OCI-LY7 (cell line): ENCODE measurements around the gene LARP1. TPM values are rescaled to one million over a fixed set of nuclear protein-coding genes. Genes with fewer than 3 reads are reported as not detected.
"Not testable (repeated sequence)": the region's sequence is repeated elsewhere in the genome, so short reads cannot be mapped to it uniquely, and the experiment has no call there.

Experiments used
- BruUV-seq: library from RNA; stranded (reverse); fragments of 400-500 nt; replicated peaks from 2 replicates; lab custom pipeline; 2021; lab: Mats Ljungman, UMichigan
- CTCF ChIA-PET: fragments of 300-600 bp; sonication (Branson Sonifier 250); formaldehyde crosslinking; loops from one replicate; lab custom pipeline; 2022; ENCODE audit warnings: antibody characterized with exemption; ENCODE audit not compliant: unreplicated experiment; lab: Charles Lee
- POLR2A ChIA-PET: fragments of 300-600 bp; sonication (Branson Sonifier 250); formaldehyde crosslinking; loops from one replicate; lab custom pipeline; 2022; ENCODE audit warnings: antibody characterized with exemption; lab: Charles Lee
- DNase-seq: peaks from one replicate; pipeline ENCODE4 v3.0.0-alpha.2; 2015; ENCODE audit warnings: low spot score
- H2AFZ ChIP-seq: fragments of 200-600 bp; sonication (generic), shearing (Covaris generic); 2 replicates; pipeline ENCODE4 v1.6.1; 2014; ENCODE audit warnings: mild to moderate bottlenecking, antibody characterized with exemption, low read length, moderate library complexity
- H3K27ac ChIP-seq: fragments of 200-600 bp; sonication (generic); 2 replicates; pipeline ENCODE4 v1.5.1; 2014; ENCODE audit warnings: mixed run types, low read depth, mild to moderate bottlenecking, moderate library complexity, low read length, inconsistent platforms; ENCODE audit not compliant: poor library complexity, severe bottlenecking
- H3K36me3 ChIP-seq: fragments of 200-600 bp; sonication (generic); 2 replicates; pipeline ENCODE4 v1.6.1; 2014; ENCODE audit warnings: mild to moderate bottlenecking, antibody characterized with exemption, low read length, moderate library complexity, mixed read lengths; ENCODE audit not compliant: insufficient read depth
- H3K4me1 ChIP-seq: fragments of 200-600 bp; sonication (generic); 2 replicates; pipeline ENCODE4 v1.5.1; 2014; ENCODE audit warnings: mild to moderate bottlenecking, low read length; ENCODE audit not compliant: insufficient read depth, poor library complexity, severe bottlenecking
- H3K4me2 ChIP-seq: fragments of 200-600 bp; sonication (generic); 2 replicates; pipeline ENCODE4 v1.6.1; 2014; ENCODE audit warnings: mild to moderate bottlenecking, low read length
- H3K4me3 ChIP-seq: fragments of 200-600 bp; sonication (generic); 2 replicates; pipeline ENCODE4 v1.5.1; 2014; ENCODE audit warnings: mild to moderate bottlenecking, low read depth, low read length; ENCODE audit not compliant: poor library complexity, severe bottlenecking
- H3K79me2 ChIP-seq: fragments of 200-600 bp; sonication (generic); 2 replicates; pipeline ENCODE4 v1.6.1; 2016; ENCODE audit warnings: low read depth, mild to moderate bottlenecking, low read length, moderate library complexity, mixed read lengths; ENCODE audit not compliant: insufficient read depth
- H3K9me2 ChIP-seq: fragments of 200-600 bp; sonication (generic); 2 replicates; pipeline ENCODE4 v1.6.1; 2016; ENCODE audit warnings: mild to moderate bottlenecking, low read length, mixed read lengths; ENCODE audit not compliant: insufficient read depth
- H3K9me3 ChIP-seq: fragments of 200-600 bp; sonication (generic); 2 replicates; pipeline ENCODE4 v1.6.1; 2014; ENCODE audit warnings: mild to moderate bottlenecking, mixed run types, low read length, mixed read lengths
- H4K20me1 ChIP-seq: fragments of 200-600 bp; sonication (generic); 2 replicates; pipeline ENCODE4 v1.6.1; 2014; ENCODE audit warnings: mild to moderate bottlenecking, antibody characterized with exemption, low read length, moderate library complexity, mixed read lengths; ENCODE audit not compliant: insufficient read depth
- EZH2phosphoT487 ChIP-seq: fragments of 200-600 bp; sonication (generic); IDR thresholded peaks from 2 replicates; pipeline ENCODE4 v1.6.1; 2018; ENCODE audit warnings: low read depth, borderline replicate concordance, mild to moderate bottlenecking, mixed run types, antibody characterized with exemption, low read length, moderate library complexity, mixed read lengths
- intact Hi-C: fragments of 100-400 bp; cut with micrococcal nuclease; formaldehyde crosslinking; loops from one replicate; pipeline ENCODE4 v1.10.0; 2022; ENCODE audit not compliant: unreplicated experiment
- total RNA-seq, 2 experiments: library from RNA; depleted of rRNA in 1 of 2; stranded (reverse); fragments of >200 nt in 1 of 2; shearing (Covaris generic) in 1 of 2; gene quantifications; 2 replicates each; pipeline ENCODE4 v1.2.3, GENCODE V29; 2014 to 2022
- TF ChIP-seq, protein P1 (sequence below): fragments of 200-600 bp; sonication (generic); conservative IDR thresholded peaks from 2 replicates; pipeline ENCODE4 v1.5.1; 2014; ENCODE audit warnings: mild to moderate bottlenecking, antibody characterized with exemption, low read length, moderate library complexity, mixed read lengths

LARP1 gene
- total RNA-seq, 2 experiments from 2014 or later = 71.1 to 274 TPM

DNA sequence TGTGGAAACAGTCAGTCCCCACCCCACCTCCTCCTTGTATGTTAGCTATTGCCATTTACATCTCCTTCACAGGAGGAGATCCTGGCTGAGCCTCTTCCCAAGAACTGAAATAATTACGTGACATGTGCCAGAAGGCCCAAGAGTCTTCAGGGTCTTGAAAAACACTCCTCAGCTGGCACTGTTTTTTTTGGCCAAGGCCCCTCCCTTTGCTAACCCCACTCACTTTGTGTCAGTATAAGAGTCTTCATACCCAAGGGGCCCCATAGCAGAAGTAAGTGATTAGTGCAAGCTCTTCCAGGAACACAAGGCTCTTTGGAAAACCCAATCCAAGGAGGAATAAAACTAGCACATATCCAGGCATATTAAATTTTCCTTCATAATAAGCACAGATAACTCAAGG, 5.7 kb upstream of the LARP1 start:
- TF ChIP-seq EZH2phosphoT487 = no peak
- TF ChIP-seq, protein P1, sequence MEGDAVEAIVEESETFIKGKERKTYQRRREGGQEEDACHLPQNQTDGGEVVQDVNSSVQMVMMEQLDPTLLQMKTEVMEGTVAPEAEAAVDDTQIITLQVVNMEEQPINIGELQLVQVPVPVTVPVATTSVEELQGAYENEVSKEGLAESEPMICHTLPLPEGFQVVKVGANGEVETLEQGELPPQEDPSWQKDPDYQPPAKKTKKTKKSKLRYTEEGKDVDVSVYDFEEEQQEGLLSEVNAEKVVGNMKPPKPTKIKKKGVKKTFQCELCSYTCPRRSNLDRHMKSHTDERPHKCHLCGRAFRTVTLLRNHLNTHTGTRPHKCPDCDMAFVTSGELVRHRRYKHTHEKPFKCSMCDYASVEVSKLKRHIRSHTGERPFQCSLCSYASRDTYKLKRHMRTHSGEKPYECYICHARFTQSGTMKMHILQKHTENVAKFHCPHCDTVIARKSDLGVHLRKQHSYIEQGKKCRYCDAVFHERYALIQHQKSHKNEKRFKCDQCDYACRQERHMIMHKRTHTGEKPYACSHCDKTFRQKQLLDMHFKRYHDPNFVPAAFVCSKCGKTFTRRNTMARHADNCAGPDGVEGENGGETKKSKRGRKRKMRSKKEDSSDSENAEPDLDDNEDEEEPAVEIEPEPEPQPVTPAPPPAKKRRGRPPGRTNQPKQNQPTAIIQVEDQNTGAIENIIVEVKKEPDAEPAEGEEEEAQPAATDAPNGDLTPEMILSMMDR = no peak
- no peak for DNase-seq
- Histone ChIP-seq H3K79me2 (peaks cover 15% of the 10 kb centered on the region; the same call in 1 of the 2 replicates), H3K27ac (no peak overlapping the region), H2AFZ (no peak overlapping the region), H3K9me2 (no peaks in the 10 kb centered on the region), H3K4me3 (no peak overlapping the region), H3K4me2 (no peak overlapping the region), H4K20me1 (no peaks in the 10 kb centered on the region), H3K36me3 (peaks cover 3% of the 10 kb centered on the region; the same call in 1 of the 2 replicates), H3K4me1 (peaks cover 16% of the 10 kb centered on the region), H3K9me3 (no peaks in the 10 kb centered on the region)
- intact Hi-C loops = no loop called here
- ChIA-PET CTCF (no interaction called here), POLR2A (interaction anchor here (0.5 to 0.7 kb wide), 2 partner anchors 9 to 53 kb away, joined by 3 read pairs; no protein-coding TSS in a partner anchor)
- no TSS peak for BruUV-seq

DNA sequence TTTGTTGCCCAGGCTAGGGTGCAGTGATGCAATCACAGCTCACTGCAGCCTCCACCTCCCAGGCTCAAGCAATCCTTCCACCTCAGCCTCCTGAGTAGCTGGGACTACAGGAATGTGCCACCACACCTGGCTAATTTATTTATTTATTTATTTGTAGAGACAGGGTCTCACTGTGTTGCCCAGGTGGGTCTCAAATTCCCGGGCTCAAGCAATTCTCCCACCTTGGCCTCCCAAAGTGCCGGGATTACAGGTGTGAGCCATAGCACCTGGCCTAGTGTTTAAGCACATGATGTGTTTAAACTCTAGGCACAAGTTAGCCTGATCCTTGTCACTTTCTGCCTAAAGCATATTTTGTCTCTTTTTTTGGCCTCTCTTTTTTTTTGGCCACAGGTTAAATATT, 4.5 kb upstream of the LARP1 start:
- H3K27ac ChIP-seq, CTCF ChIA-PET: not testable (repeated sequence)

DNA sequence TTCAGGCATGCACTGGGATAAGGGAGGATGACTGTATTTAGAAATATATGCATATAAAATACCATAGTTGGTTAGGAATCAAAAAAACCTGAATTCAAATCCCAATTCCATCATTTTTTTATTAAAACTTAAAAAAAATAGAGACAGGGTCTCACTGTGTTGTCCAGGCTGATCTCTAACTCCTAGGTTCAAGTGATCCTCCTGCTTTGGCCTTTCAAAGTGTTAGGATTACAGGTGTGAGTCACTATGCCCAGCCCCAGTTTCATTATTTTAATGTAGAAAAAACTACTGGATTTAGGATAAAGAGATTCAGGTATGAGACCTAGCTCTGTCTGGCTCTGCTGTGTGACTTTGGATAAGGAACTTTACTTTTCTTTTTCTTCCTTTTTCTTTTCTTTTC, 3.3 kb upstream of the LARP1 start:
- no peak overlapping the region for H2AFZ ChIP-seq
- peaks cover 7% of the 10 kb centered on the region; the same call in 1 of the 2 replicates for H4K20me1 ChIP-seq
- no peaks in the 10 kb centered on the region for H3K9me2 ChIP-seq
- no peak overlapping the region for H3K4me2 ChIP-seq
- peaks cover 16% of the 10 kb centered on the region for H3K4me1 ChIP-seq
- no peak overlapping the region for H3K27ac ChIP-seq
- no TSS peak for BruUV-seq
- H3K9me3 ChIP-seq = no peaks in the 10 kb centered on the region
- peaks cover 12% of the 10 kb centered on the region for H3K36me3 ChIP-seq
- peaks cover 31% of the 10 kb centered on the region for H3K79me2 ChIP-seq
- TF ChIP-seq EZH2phosphoT487 = no peak
- TF ChIP-seq, protein P1 = no peak
- H3K4me3 ChIP-seq = no peak overlapping the region
- intact Hi-C loops = loop anchor here (10.0 kb wide), 1 partner anchor 307 kb away; the partner anchor contains the start of gene SAP30L
- ChIA-PET CTCF (no interaction called here), POLR2A (interaction anchor here (1.3 kb wide), 1 partner anchor 18 kb away, joined by 4 read pairs; no protein-coding TSS in a partner anchor)
- DNase-seq = no peak

More for the DNA sequence above, 4.5 kb upstream of the LARP1 start:
- H3K9me2 ChIP-seq, H3K9me3 ChIP-seq, H4K20me1 ChIP-seq, H2AFZ ChIP-seq, H3K4me3 ChIP-seq, BruUV-seq, POLR2A ChIA-PET, H3K36me3 ChIP-seq, DNase-seq, H3K4me2 ChIP-seq: not testable (repeated sequence)
- peaks cover 19% of the 10 kb centered on the region; the same call in 1 of the 2 replicates for H3K79me2 ChIP-seq
- peaks cover 16% of the 10 kb centered on the region for H3K4me1 ChIP-seq
- intact Hi-C loops = loop anchor here (10.0 kb wide), 1 partner anchor 306 kb away; the partner anchor contains the start of gene SAP30L
